ENCODE data around the gene MIDN.

- TF ChIP-seq ZNF274 (IDR thresholded peaks at IDR 0.05; ENCODE audit: low read depth, low read length) (no peak), YY1 (IDR thresholded peaks at IDR 0.05; ENCODE audit: insufficient read depth, insufficient read length) (no peak)
These were observed 8.3 kb upstream of the MIDN start for GRCh38 chr19:1239796-1240737.
